SK-N-MC (cell line): ENCODE results near the gene SSX2IP.

Source experiments
- EZH2 ChIP-seq: fragments of 200-600 bp; sonication (generic); IDR thresholded peaks from one replicate; pipeline ENCODE4 v1.6.1; 2017; ENCODE audit warnings: antibody characterized with exemption
- FOXP2 ChIP-seq: optimal IDR thresholded peaks from 2 replicates; pipeline ENCODE3; 2011; ENCODE audit warnings: mild to moderate bottlenecking, moderate library complexity; ENCODE audit not compliant: insufficient read depth; ENCODE audit errors: extremely low read length, control extremely low read depth
- POLR2AphosphoS5 ChIP-seq: IDR thresholded peaks from 2 replicates; pipeline ENCODE4 v1.6.1; 2012; ENCODE audit warnings: mild to moderate bottlenecking, low read depth, low read length, borderline replicate concordance

- TF ChIP-seq FOXP2: no peak
- no peak for TF ChIP-seq POLR2AphosphoS5
- no peak for TF ChIP-seq EZH2
Observed at GRCh38 chr1:84721152-84721551, 30.9 kb upstream of the SSX2IP start.
